Measurements from ENCODE around the gene COMMD6. TPM values are rescaled to one million over a fixed set of nuclear protein-coding genes. Genes with fewer than 3 reads are reported as not detected.

Gene COMMD6
- total RNA-seq, 2 experiments from 2014 or later: 81.3 to 87.6 TPM

GRCh38 chr13:75493156-75493555 lies 44.5 kb downstream of the COMMD6 start:
- H3K9me3 ChIP-seq (ENCODE audit: low read length): no peaks in the 10 kb centered on the region
- no peaks in the 10 kb centered on the region for H3K79me2 ChIP-seq (ENCODE audit: insufficient read depth, low read depth, low read length)
- POLR2A ChIA-PET: no interaction called here
- no peaks in the 10 kb centered on the region for H3K36me3 ChIP-seq (ENCODE audit: insufficient read depth, low read length)
- BruUV-seq (replicated peaks): no TSS peak
- CTCF ChIA-PET (ENCODE audit: unreplicated experiment): no interaction called here
- H2AFZ ChIP-seq (ENCODE audit: low read length): no peak overlapping the region
- intact Hi-C loops (cut with micrococcal nuclease; ENCODE audit: unreplicated experiment): no loop called here
- H3K4me2 ChIP-seq (ENCODE audit: low read length): no peak overlapping the region
- no peak overlapping the region for H3K4me3 ChIP-seq (ENCODE audit: low read depth, low read length, poor library complexity, severe bottlenecking)
- TF ChIP-seq EZH2phosphoT487 (IDR thresholded peaks at IDR 0.05; ENCODE audit: borderline replicate concordance, low read depth, low read length): no peak
- TF ChIP-seq, protein P1, sequence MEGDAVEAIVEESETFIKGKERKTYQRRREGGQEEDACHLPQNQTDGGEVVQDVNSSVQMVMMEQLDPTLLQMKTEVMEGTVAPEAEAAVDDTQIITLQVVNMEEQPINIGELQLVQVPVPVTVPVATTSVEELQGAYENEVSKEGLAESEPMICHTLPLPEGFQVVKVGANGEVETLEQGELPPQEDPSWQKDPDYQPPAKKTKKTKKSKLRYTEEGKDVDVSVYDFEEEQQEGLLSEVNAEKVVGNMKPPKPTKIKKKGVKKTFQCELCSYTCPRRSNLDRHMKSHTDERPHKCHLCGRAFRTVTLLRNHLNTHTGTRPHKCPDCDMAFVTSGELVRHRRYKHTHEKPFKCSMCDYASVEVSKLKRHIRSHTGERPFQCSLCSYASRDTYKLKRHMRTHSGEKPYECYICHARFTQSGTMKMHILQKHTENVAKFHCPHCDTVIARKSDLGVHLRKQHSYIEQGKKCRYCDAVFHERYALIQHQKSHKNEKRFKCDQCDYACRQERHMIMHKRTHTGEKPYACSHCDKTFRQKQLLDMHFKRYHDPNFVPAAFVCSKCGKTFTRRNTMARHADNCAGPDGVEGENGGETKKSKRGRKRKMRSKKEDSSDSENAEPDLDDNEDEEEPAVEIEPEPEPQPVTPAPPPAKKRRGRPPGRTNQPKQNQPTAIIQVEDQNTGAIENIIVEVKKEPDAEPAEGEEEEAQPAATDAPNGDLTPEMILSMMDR (conservative IDR thresholded peaks at IDR 0.05; ENCODE audit: low read length): no peak
- no peak overlapping the region for H3K27ac ChIP-seq (ENCODE audit: low read depth, low read length, poor library complexity, severe bottlenecking)
- no peak for DNase-seq (ENCODE audit: low spot score)
- H3K4me1 ChIP-seq (ENCODE audit: insufficient read depth, low read length, poor library complexity, severe bottlenecking): no peaks in the 10 kb centered on the region
- H4K20me1 ChIP-seq (ENCODE audit: insufficient read depth, low read length): no peaks in the 10 kb centered on the region
- H3K9me2 ChIP-seq (ENCODE audit: insufficient read depth, low read length): no peaks in the 10 kb centered on the region

DNA sequence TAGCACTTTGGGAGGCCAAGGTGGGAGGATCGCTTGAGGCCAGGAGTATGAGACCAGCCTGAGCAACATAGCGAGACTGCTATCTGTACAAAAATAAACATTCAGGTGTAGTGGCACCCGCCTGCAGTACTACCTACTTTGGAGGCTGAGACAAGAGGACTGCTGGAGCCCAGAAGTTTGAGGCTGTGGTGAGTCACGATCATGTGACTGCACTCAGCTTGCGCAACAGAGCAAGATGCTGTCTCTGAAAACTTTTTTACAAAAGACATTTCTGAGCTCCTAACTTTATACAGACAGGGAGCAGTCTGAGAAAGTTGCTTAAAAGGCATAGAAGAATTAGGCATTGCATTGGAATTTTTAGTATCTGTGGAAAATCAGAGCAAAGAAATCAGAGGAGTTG lies 45.3 kb downstream of the COMMD6 start:
- no peaks in the 10 kb centered on the region for H4K20me1 ChIP-seq (ENCODE audit: insufficient read depth, low read length)
- no peaks in the 10 kb centered on the region for H3K9me2 ChIP-seq (ENCODE audit: insufficient read depth, low read length)
- H3K4me3 ChIP-seq (ENCODE audit: low read depth, low read length, poor library complexity, severe bottlenecking): no peak overlapping the region
- no peaks in the 10 kb centered on the region for H3K36me3 ChIP-seq (ENCODE audit: insufficient read depth, low read length)
- no peak overlapping the region for H3K4me2 ChIP-seq (ENCODE audit: low read length)
- TF ChIP-seq EZH2phosphoT487 (IDR thresholded peaks at IDR 0.05; ENCODE audit: borderline replicate concordance, low read depth, low read length): no peak
- TF ChIP-seq, protein P1 (conservative IDR thresholded peaks at IDR 0.05; ENCODE audit: low read length): no peak
- no peak overlapping the region for H2AFZ ChIP-seq (ENCODE audit: low read length)
- no peaks in the 10 kb centered on the region for H3K79me2 ChIP-seq (ENCODE audit: insufficient read depth, low read depth, low read length)
- DNase-seq (ENCODE audit: low spot score): no peak
- POLR2A ChIA-PET: interaction anchor here (0.5 to 1.5 kb wide), 4 partner anchors 43 to 179 kb away, joined by 3 to 5 read pairs (median 4); no protein-coding TSS in a partner anchor
- no peaks in the 10 kb centered on the region for H3K4me1 ChIP-seq (ENCODE audit: insufficient read depth, low read length, poor library complexity, severe bottlenecking)
- CTCF ChIA-PET (ENCODE audit: unreplicated experiment): no interaction called here
- no peak overlapping the region for H3K27ac ChIP-seq (ENCODE audit: low read depth, low read length, poor library complexity, severe bottlenecking)
- no peaks in the 10 kb centered on the region for H3K9me3 ChIP-seq (ENCODE audit: low read length)
- no TSS peak for BruUV-seq (replicated peaks)
- intact Hi-C loops (cut with micrococcal nuclease; ENCODE audit: unreplicated experiment): no loop called here

GRCh38 chr13:75491376-75491775 lies 46.3 kb downstream of the COMMD6 start:
- BruUV-seq (replicated peaks): no TSS peak
- ChIA-PET CTCF (ENCODE audit: unreplicated experiment) (no interaction called here), POLR2A (interaction anchor here (0.8 to 1.5 kb wide), 2 partner anchors 52 to 91 kb away, joined by 4 to 5 read pairs; no protein-coding TSS in a partner anchor)
- no peaks in the 10 kb centered on the region for H3K4me1 ChIP-seq (ENCODE audit: insufficient read depth, low read length, poor library complexity, severe bottlenecking)
- H3K4me2 ChIP-seq (ENCODE audit: low read length): no peak overlapping the region
- H3K9me2 ChIP-seq (ENCODE audit: insufficient read depth, low read length): no peaks in the 10 kb centered on the region
- H3K27ac ChIP-seq (ENCODE audit: low read depth, low read length, poor library complexity, severe bottlenecking): no peak overlapping the region
- no peaks in the 10 kb centered on the region for H3K36me3 ChIP-seq (ENCODE audit: insufficient read depth, low read length)
- H3K79me2 ChIP-seq (ENCODE audit: insufficient read depth, low read depth, low read length): no peaks in the 10 kb centered on the region
- no peak for DNase-seq (ENCODE audit: low spot score)
- H3K4me3 ChIP-seq (ENCODE audit: low read depth, low read length, poor library complexity, severe bottlenecking): no peak overlapping the region
- intact Hi-C loops (cut with micrococcal nuclease; ENCODE audit: unreplicated experiment): no loop called here
- TF ChIP-seq, protein P1 (conservative IDR thresholded peaks at IDR 0.05; ENCODE audit: low read length): no peak
- TF ChIP-seq EZH2phosphoT487 (IDR thresholded peaks at IDR 0.05; ENCODE audit: borderline replicate concordance, low read depth, low read length): no peak
- no peaks in the 10 kb centered on the region for H3K9me3 ChIP-seq (ENCODE audit: low read length)
- no peak overlapping the region for H2AFZ ChIP-seq (ENCODE audit: low read length)
- H4K20me1 ChIP-seq (ENCODE audit: insufficient read depth, low read length): no peaks in the 10 kb centered on the region

Data from OCI-LY7 (cell line).